ENCODE measurements around the gene ARHGDIB.

ARHGDIB gene

DNA sequence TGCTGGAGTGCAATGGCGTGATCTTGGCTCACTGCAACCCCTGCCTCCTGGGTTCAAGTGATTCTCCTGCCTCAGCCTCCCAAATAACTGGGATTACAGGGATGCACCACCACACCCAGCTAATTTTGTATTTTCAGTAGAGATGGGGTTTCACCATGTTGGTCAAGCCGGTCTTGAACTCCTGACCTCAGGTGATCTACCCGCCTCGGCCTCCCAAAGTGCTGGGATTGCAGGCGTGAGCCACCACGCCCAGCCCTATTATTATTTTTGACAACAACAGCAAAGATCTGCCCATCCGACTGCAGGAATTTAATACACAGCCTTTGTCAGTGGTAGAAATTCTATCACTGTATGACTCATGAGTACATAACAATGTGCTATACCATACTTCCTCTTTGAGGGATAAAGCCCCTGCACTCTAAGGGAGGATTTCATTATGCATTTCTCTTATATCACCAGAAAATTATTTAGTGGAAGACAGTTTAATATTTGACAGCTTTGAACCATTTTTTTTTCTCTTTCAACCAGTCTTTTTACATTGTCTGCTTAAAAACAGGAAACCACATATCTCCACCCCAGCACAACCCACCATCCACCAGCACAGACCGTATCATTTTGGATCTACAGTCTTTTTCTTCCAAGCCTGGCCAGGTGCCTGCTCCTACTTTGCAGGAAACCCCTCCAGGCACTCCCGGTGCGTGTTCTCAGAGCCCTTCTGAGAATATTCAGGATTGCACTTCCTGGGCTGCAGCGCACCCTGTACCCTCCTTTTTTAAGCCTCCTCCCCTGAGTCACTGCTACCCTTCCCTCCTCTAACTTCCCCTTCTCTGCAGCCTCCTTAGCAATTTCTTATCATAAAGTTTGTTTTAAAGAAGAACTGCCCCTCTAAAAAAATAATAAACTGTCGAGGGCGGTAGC lies 594 bp downstream of the ARHGDIB start:
- peaks cover 8% of the 10 kb centered on the region for H3K36me3 ChIP-seq
- no peaks in the 10 kb centered on the region for H3K27me3 ChIP-seq
- H3K4me3 ChIP-seq (ENCODE audit: low read depth in 1 of 2, low read length in 1 of 2) = peak overlapping the region; percentile 87 to 93
- peak overlapping the region; percentile 95 for H3K27ac ChIP-seq
- no peaks in the 10 kb centered on the region for H3K9me3 ChIP-seq
- TF ChIP-seq, protein P1, sequence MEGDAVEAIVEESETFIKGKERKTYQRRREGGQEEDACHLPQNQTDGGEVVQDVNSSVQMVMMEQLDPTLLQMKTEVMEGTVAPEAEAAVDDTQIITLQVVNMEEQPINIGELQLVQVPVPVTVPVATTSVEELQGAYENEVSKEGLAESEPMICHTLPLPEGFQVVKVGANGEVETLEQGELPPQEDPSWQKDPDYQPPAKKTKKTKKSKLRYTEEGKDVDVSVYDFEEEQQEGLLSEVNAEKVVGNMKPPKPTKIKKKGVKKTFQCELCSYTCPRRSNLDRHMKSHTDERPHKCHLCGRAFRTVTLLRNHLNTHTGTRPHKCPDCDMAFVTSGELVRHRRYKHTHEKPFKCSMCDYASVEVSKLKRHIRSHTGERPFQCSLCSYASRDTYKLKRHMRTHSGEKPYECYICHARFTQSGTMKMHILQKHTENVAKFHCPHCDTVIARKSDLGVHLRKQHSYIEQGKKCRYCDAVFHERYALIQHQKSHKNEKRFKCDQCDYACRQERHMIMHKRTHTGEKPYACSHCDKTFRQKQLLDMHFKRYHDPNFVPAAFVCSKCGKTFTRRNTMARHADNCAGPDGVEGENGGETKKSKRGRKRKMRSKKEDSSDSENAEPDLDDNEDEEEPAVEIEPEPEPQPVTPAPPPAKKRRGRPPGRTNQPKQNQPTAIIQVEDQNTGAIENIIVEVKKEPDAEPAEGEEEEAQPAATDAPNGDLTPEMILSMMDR (IDR thresholded peaks at IDR 0.05) = no peak
- H3K4me1 ChIP-seq (ENCODE audit: control insufficient read depth in 1 of 2, insufficient read depth in 1 of 2, low read depth in 1 of 2, low read length in 1 of 2) = peaks cover 75 to 93% of the 10 kb centered on the region in 2 experiments

DNA sequence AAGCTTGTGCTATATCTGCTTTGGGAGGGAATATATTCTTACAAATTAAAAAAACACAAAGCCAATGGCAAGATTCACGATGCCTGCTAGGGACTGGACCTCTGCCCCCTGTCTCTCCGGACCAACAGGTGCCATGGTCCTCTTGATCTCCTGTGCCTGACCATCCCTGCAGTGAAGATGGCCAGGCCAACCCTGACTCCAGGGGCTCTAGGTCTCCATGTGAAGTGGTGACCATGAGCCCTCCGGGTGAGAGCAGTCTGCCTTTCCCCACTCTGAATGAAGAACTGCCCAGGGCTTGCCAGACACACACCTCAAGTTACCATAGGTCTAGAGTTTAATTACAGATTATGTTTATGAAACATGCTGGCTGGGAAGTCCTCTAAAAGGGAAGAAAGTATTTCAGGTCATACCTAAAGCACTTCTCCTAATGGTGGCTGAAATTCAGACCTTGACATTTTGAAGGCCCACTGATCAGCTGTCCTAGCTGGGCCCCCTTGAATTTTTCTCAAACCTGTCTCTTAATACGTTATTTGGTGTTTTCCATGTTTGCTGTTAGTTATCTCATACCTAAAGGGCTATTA lies 1.4 kb downstream of the ARHGDIB start:
- peak overlapping the region; percentile 87 to 93 for H3K4me3 ChIP-seq (ENCODE audit: low read depth in 1 of 2, low read length in 1 of 2)
- peaks cover 12% of the 10 kb centered on the region for H3K36me3 ChIP-seq
- TF ChIP-seq, protein P1 (IDR thresholded peaks at IDR 0.05) = no peak
- peak overlapping the region; percentile 95 for H3K27ac ChIP-seq
- H3K9me3 ChIP-seq = no peaks in the 10 kb centered on the region
- H3K4me1 ChIP-seq (ENCODE audit: control insufficient read depth in 1 of 2, insufficient read depth in 1 of 2, low read depth in 1 of 2, low read length in 1 of 2) = peaks cover 80 to 93% of the 10 kb centered on the region in 2 experiments
- no peaks in the 10 kb centered on the region for H3K27me3 ChIP-seq

DNA sequence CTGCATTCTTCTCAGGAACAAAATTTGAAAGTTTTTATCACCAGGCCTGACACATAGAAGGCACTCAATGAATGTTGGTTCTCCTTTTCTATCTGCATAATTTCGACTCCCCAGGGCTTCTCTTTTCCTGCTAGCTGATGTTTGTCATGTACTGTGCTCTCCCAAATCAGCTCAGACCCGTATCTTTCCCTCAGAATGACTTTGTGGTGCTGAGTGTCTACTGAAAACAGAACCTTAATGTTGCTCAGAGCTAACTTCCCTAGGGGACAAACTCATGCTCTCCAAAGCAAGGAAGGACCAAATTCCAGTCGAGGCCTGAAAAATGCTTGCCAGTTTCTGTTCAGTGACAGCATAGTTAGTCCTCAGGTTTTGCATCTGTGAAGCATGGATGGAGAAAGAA lies 1.9 kb downstream of the ARHGDIB start:
- Histone ChIP-seq H3K27me3 (no peaks in the 10 kb centered on the region), H3K4me1 (ENCODE audit: control insufficient read depth in 1 of 2, insufficient read depth in 1 of 2, low read depth in 1 of 2, low read length in 1 of 2) (peaks cover 80 to 93% of the 10 kb centered on the region in 2 experiments), H3K36me3 (peaks cover 12% of the 10 kb centered on the region), H3K27ac (peak overlapping the region; percentile 95), H3K9me3 (no peaks in the 10 kb centered on the region), H3K4me3 (ENCODE audit: low read depth in 1 of 2, low read length in 1 of 2) (peak overlapping the region; percentile 87 to 93)
- TF ChIP-seq, protein P1 (IDR thresholded peaks at IDR 0.05) = no peak

DNA sequence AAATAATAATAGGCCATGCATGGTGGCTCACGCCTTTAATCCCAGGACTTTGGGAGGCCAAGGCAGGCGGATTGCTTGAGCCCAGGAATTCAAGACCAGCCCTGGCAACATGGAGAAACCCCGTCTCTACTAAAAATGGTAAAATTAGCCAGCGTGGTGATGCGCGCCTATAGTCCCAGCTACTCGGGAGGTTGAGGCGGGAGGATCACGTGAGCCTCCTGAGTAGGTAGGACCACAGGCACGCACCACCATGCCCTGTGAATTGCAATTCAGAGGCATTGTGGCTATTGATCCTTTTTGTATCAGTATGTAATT lies 2.3 kb downstream of the ARHGDIB start:
- Histone ChIP-seq H3K27me3 (no peaks in the 10 kb centered on the region), H3K4me1 (ENCODE audit: control insufficient read depth in 1 of 2, insufficient read depth in 1 of 2, low read depth in 1 of 2, low read length in 1 of 2) (peaks cover 80 to 93% of the 10 kb centered on the region in 2 experiments), H3K9me3 (no peaks in the 10 kb centered on the region), H3K36me3 (peaks cover 12% of the 10 kb centered on the region), H3K27ac (peak overlapping the region; percentile 95), H3K4me3 (ENCODE audit: low read depth in 1 of 2, low read length in 1 of 2) (peak overlapping the region; percentile 87 to 93)
- TF ChIP-seq, protein P1 (IDR thresholded peaks at IDR 0.05) = no peak

DNA sequence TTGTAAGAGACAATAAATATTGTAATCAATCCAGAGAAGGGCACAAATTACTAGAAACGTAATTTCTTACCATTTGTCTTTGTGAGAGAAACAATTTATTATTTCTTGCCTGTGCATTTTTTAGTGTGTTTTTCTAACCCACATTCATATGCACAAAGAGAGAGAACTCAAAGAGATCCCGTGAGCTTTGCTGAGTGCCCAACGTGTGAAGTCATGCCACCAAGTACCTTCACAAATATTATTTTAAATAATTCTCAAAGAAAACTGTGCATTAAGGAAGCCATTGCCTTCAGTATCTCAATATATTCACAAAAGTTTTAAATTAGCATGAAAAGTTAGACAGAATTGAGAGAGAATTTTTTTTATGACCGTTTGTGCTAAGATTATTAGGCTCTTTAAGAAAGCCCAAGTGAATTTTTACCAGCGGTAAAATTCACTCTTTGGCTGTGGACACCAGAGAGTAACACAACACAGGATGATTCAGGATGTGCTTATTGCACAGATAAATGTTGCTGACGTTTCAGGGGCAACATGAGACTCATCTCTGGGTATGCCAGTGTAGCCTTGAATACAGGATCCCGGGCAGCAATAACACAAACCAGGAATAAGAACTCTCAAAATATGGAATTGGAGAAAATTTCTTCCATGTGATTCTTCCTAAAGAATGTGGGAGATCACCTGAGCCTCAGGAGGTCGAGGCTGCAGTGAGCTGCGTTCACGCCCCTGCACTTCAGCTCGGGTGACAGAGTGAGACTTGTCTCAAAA lies 2.9 kb downstream of the ARHGDIB start:
- H3K4me3 ChIP-seq (ENCODE audit: low read depth in 1 of 2, low read length in 1 of 2) = peak overlapping the region; percentile 87 to 93
- peaks cover 12% of the 10 kb centered on the region for H3K36me3 ChIP-seq
- H3K4me1 ChIP-seq (ENCODE audit: control insufficient read depth in 1 of 2, insufficient read depth in 1 of 2, low read depth in 1 of 2, low read length in 1 of 2) = peaks cover 80 to 93% of the 10 kb centered on the region in 2 experiments
- H3K27ac ChIP-seq = peak overlapping the region; percentile 95
- no peaks in the 10 kb centered on the region for H3K9me3 ChIP-seq
- TF ChIP-seq, protein P1 (IDR thresholded peaks at IDR 0.05) = no peak
- H3K27me3 ChIP-seq = no peaks in the 10 kb centered on the region

Data from neutrophil (primary cell).